KG1 (cell line): ENCODE results near the gene SEC61A1.

ENCODE experiments used
- DNase-seq: peaks from one replicate; lab custom pipeline; 2025; lab: John Stamatoyannopoulos, UW

Gene SEC61A1

DNA sequence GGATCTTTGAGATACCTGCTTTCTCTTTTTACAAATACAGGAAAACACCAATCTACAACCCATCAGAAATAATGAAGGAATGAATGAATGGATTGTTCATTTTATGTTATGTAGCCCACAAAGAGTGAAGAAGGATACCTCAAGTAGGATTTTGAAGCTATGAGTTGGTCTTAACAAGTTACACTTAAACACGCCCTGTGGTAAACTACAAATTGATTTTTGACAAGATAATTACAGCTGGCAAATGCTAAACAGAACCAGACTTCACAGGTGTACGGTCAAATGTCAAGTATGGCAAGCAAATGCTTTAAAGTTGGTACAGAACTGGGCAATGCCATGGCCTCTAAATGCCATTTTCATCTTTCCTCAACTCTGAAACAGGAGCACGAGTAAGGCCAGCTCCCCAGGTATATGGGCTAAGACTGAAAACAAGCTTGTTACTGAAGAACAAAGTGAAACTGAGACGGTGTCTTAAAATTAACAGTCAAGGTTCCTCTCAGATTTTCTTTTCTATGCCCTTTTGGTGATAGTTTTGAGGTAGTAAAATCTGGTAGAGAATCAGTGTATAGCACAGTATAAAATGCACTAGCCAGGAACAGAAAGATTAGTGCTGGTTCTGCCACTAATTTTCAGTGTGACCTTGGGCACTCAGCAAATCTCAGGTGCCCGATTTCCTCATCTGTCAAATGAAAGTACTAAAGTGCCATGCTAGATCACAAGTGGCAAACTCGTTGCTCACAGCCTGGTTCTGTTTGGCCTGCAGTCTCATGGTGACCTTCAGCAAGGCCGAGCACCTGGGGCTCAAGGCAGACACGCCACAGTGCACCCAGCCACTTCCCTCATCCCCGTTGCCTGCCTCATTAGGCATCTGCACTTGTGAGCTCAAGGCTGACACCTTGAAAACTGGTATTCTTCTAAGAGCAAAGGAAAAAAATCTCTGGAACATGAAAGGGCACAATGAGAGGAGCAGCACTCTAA lies 61.9 kb downstream of the SEC61A1 start:
- no peak for DNase-seq
